HEK293 (cell line): ENCODE measurements around the gene LIN37.

Experiments
- EGR2 ChIP-seq: fragments of 450-650 bp; formaldehyde crosslinking; IDR thresholded peaks from 2 replicates; pipeline ENCODE4 v1.5.1; 2016; ENCODE audit warnings: low read depth, missing biosample characterization, missing genetic modification characterization
- GLIS2 ChIP-seq: fragments of 450-650 bp; formaldehyde crosslinking; IDR thresholded peaks from 2 replicates; pipeline ENCODE4 v1.5.1; 2016; ENCODE audit warnings: missing biosample characterization, missing genetic modification characterization
- HOXA7 ChIP-seq: sonication (generic); formaldehyde crosslinking; IDR thresholded peaks from 2 replicates; pipeline ENCODE4 v1.8.1; 2022; ENCODE audit warnings: missing genetic modification reagents, borderline replicate concordance
- HOXD13 ChIP-seq: sonication (generic); formaldehyde crosslinking; IDR thresholded peaks from 2 replicates; pipeline ENCODE4 v1.8.0; 2022; ENCODE audit warnings: missing genetic modification reagents, borderline replicate concordance
- REST ChIP-seq: fragments of 450-650 bp; formaldehyde crosslinking; IDR thresholded peaks from 2 replicates; pipeline ENCODE4 v1.5.1; 2016; ENCODE audit warnings: missing biosample characterization, missing genetic modification characterization
- SCRT1 ChIP-seq: fragments of 450-650 bp; formaldehyde crosslinking; IDR thresholded peaks from 2 replicates; pipeline ENCODE4 v1.5.1; 2016; ENCODE audit warnings: missing biosample characterization, missing genetic modification characterization, borderline replicate concordance
- SP2 ChIP-seq: fragments of 450-650 bp; formaldehyde crosslinking; IDR thresholded peaks from 2 replicates; pipeline ENCODE4 v1.5.1; 2016; ENCODE audit warnings: missing biosample characterization, missing genetic modification characterization
- SP7 ChIP-seq: fragments of 450-650 bp; formaldehyde crosslinking; IDR thresholded peaks from 2 replicates; pipeline ENCODE4 v1.5.1; 2016; ENCODE audit warnings: missing biosample characterization, missing genetic modification characterization
- TRIM28 ChIP-seq: IDR thresholded peaks from 2 replicates; pipeline ENCODE4 v1.6.1; 2011; ENCODE audit warnings: low read length, control low read depth, borderline replicate concordance
- WT1 ChIP-seq: fragments of 450-650 bp; formaldehyde crosslinking; IDR thresholded peaks from 2 replicates; pipeline ENCODE4 v1.5.1; 2016; ENCODE audit warnings: missing biosample characterization, missing genetic modification characterization
- YY1 ChIP-seq: fragments of 450-650 bp; formaldehyde crosslinking; IDR thresholded peaks from 2 replicates; pipeline ENCODE4 v1.5.1; 2018; ENCODE audit warnings: missing biosample characterization, missing genetic modification characterization
- ZBTB10 ChIP-seq: fragments of 450-650 bp; formaldehyde crosslinking; IDR thresholded peaks from 2 replicates; pipeline ENCODE4 v1.5.1; 2016; ENCODE audit warnings: missing biosample characterization, missing genetic modification characterization
- ZBTB48 ChIP-seq: fragments of 450-650 bp; formaldehyde crosslinking; IDR thresholded peaks from 2 replicates; pipeline ENCODE4 v1.5.1; 2016; ENCODE audit warnings: missing biosample characterization, missing genetic modification characterization
- ZBTB7A ChIP-seq: fragments of 450-650 bp; formaldehyde crosslinking; IDR thresholded peaks from 2 replicates; pipeline ENCODE4 v1.5.1; 2016; ENCODE audit warnings: low read depth, missing biosample characterization, missing genetic modification characterization
- ZFP69B ChIP-seq: fragments of 450-650 bp; formaldehyde crosslinking; IDR thresholded peaks from 2 replicates; pipeline ENCODE4 v1.5.1; 2016; ENCODE audit warnings: missing biosample characterization, missing genetic modification characterization
- ZNF19 ChIP-seq: fragments of 450-650 bp; formaldehyde crosslinking; IDR thresholded peaks from 2 replicates; pipeline ENCODE4; 2016; ENCODE audit warnings: missing biosample characterization, missing genetic modification characterization, low read depth
- ZNF2 ChIP-seq: fragments of 450-650 bp; formaldehyde crosslinking; IDR thresholded peaks from 2 replicates; pipeline ENCODE4 v1.5.1; 2016; ENCODE audit warnings: missing biosample characterization, missing genetic modification characterization
- ZNF24 ChIP-seq: fragments of 450-650 bp; formaldehyde crosslinking; IDR thresholded peaks from 2 replicates; pipeline ENCODE4 v1.5.1; 2016; ENCODE audit warnings: missing biosample characterization, missing genetic modification characterization
- ZNF391 ChIP-seq: fragments of 450-650 bp; formaldehyde crosslinking; IDR thresholded peaks from 2 replicates; pipeline ENCODE4 v1.5.1; 2016; ENCODE audit warnings: low read depth, missing biosample characterization, missing genetic modification characterization, borderline replicate concordance
- ZNF48 ChIP-seq: fragments of 450-650 bp; formaldehyde crosslinking; IDR thresholded peaks from 2 replicates; pipeline ENCODE4 v1.5.1; 2016; ENCODE audit warnings: missing biosample characterization, missing genetic modification characterization
- ZNF514 ChIP-seq: fragments of 450-650 bp; formaldehyde crosslinking; IDR thresholded peaks from 2 replicates; pipeline ENCODE4 v1.5.1; 2016; ENCODE audit warnings: missing biosample characterization, missing genetic modification characterization
- ZNF561 ChIP-seq: fragments of 450-650 bp; IDR thresholded peaks from 2 replicates; pipeline ENCODE4 v1.5.1; 2018; ENCODE audit warnings: missing biosample characterization, missing genetic modification characterization, borderline replicate concordance
- ZNF610 ChIP-seq: fragments of 450-650 bp; formaldehyde crosslinking; IDR thresholded peaks from 2 replicates; pipeline ENCODE4 v1.5.1; 2016; ENCODE audit warnings: missing biosample characterization, missing genetic modification characterization, borderline replicate concordance
- ZNF621 ChIP-seq: fragments of 450-650 bp; formaldehyde crosslinking; IDR thresholded peaks from 2 replicates; pipeline ENCODE4 v1.5.1; 2017; ENCODE audit warnings: missing biosample characterization, missing genetic modification characterization
- ZNF626 ChIP-seq: fragments of 450-650 bp; sonication (Bioruptor Pico); formaldehyde crosslinking; IDR thresholded peaks from 2 replicates; pipeline ENCODE4 v1.5.1; 2018; ENCODE audit warnings: missing biosample characterization, missing genetic modification characterization, inconsistent platforms
- ZNF629 ChIP-seq: fragments of 450-650 bp; formaldehyde crosslinking; IDR thresholded peaks from 2 replicates; pipeline ENCODE4 v1.5.1; 2017; ENCODE audit warnings: missing biosample characterization, missing genetic modification characterization
- ZNF654 ChIP-seq: fragments of 450-650 bp; formaldehyde crosslinking; IDR thresholded peaks from 2 replicates; pipeline ENCODE4 v1.5.1; 2016; ENCODE audit warnings: low read depth, missing biosample characterization, missing genetic modification characterization
- ZNF747 ChIP-seq: fragments of 450-650 bp; formaldehyde crosslinking; IDR thresholded peaks from 2 replicates; pipeline ENCODE4 v1.5.1; 2016; ENCODE audit warnings: missing biosample characterization, missing genetic modification characterization
- ZNF785 ChIP-seq: fragments of 450-650 bp; formaldehyde crosslinking; IDR thresholded peaks from 2 replicates; pipeline ENCODE4 v1.5.1; 2016; ENCODE audit warnings: missing biosample characterization, missing genetic modification characterization
- ZSCAN16 ChIP-seq: fragments of 450-650 bp; formaldehyde crosslinking; IDR thresholded peaks from 2 replicates; pipeline ENCODE4 v1.5.1; 2016; ENCODE audit warnings: missing biosample characterization, missing genetic modification characterization
- ZXDB ChIP-seq: fragments of 450-650 bp; formaldehyde crosslinking; IDR thresholded peaks from 2 replicates; pipeline ENCODE4 v1.5.1; 2016; ENCODE audit warnings: missing biosample characterization, missing genetic modification characterization
- TF ChIP-seq, protein P1 (sequence below): fragments of 450-650 bp; formaldehyde crosslinking; IDR thresholded peaks from 2 replicates; pipeline ENCODE4 v1.5.1; 2017; ENCODE audit warnings: missing biosample characterization, missing genetic modification characterization
- TF ChIP-seq, protein P2 (sequence below): fragments of 450-650 bp; formaldehyde crosslinking; IDR thresholded peaks from 2 replicates; pipeline ENCODE4 v1.5.1; 2016; ENCODE audit warnings: missing biosample characterization, missing genetic modification characterization

The LIN37 gene

GRCh38 chr19:35740423-35741202 lies 7.8 kb upstream of the LIN37 start (continued):
- TF ChIP-seq ZBTB10 (tag by site-specific recombination) (peak; percentile 86), ZNF19 (no peak), ZBTB48 (tag by site-specific recombination) (peak; percentile 99), GLIS2 (tag by site-specific recombination) (peak; percentile 97), ZNF747 (no peak), ZFP69B (tag by site-specific recombination) (no peak; the same call in 1 of the 2 replicates), YY1 (tag by site-specific recombination) (peak; percentile 54; the same call in 1 of the 2 replicates), SP7 (tag by site-specific recombination) (peak; percentile 85), SP2 (peak; percentile 100), TRIM28 (peak; percentile 64; the same call in 1 of the 2 replicates), ZNF626 (tag by site-specific recombination) (no peak), SCRT1 (tag by site-specific recombination) (peak; percentile 100), WT1 (tag by site-specific recombination) (peak; percentile 70; the same call in 1 of the 2 replicates), ZNF514 (tag by site-specific recombination) (no peak), ZNF621 (tag by site-specific recombination) (no peak), ZNF785 (peak; percentile 6; the same call in 1 of the 2 replicates), HOXD13 (CRISPR knock-in tag) (no peak), ZNF391 (tag by site-specific recombination) (peak; percentile 88; the same call in 1 of the 2 replicates), ZNF48 (tag by site-specific recombination) (no peak), ZNF610 (tag by site-specific recombination) (peak; percentile 94; the same call in 1 of the 2 replicates), ZSCAN16 (peak; percentile 70; the same call in 1 of the 2 replicates), ZNF629 (peak; percentile 82), REST (tag by site-specific recombination) (no peak), HOXA7 (CRISPR knock-in tag) (no peak), ZBTB7A (peak; percentile 93), ZNF561 (peak; percentile 91), ZNF24 (peak; percentile 46; the same call in 1 of the 2 replicates), EGR2 (tag by site-specific recombination) (peak; percentile 67), ZNF654 (tag by site-specific recombination) (no peak), ZXDB (tag by site-specific recombination) (peak; percentile 98), ZNF2 (peak; percentile 97)
- TF ChIP-seq, protein P1, sequence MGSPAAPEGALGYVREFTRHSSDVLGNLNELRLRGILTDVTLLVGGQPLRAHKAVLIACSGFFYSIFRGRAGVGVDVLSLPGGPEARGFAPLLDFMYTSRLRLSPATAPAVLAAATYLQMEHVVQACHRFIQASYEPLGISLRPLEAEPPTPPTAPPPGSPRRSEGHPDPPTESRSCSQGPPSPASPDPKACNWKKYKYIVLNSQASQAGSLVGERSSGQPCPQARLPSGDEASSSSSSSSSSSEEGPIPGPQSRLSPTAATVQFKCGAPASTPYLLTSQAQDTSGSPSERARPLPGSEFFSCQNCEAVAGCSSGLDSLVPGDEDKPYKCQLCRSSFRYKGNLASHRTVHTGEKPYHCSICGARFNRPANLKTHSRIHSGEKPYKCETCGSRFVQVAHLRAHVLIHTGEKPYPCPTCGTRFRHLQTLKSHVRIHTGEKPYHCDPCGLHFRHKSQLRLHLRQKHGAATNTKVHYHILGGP (tag by site-specific recombination) = no peak
- TF ChIP-seq, protein P2, sequence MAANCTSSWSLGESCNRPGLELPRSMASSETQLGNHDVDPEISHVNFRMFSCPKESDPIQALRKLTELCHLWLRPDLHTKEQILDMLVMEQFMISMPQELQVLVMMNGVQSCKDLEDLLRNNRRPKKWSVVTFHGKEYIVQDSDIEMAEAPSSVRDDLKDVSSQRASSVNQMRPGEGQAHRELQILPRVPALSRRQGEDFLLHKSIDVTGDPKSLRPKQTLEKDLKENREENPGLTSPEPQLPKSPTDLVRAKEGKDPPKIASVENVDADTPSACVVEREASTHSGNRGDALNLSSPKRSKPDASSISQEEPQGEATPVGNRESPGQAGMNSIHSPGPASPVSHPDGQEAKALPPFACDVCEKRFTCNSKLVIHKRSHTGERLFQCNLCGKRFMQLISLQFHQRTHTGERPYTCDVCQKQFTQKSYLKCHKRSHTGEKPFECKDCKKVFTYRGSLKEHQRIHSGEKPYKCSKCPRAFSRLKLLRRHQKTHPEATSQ (tag by site-specific recombination) = no peak
